ENCODE measurements around the gene ZKSCAN8. TPM values are rescaled to one million over a fixed set of nuclear protein-coding genes. Genes with fewer than 3 reads are reported as not detected.

The ZKSCAN8 gene
- total RNA-seq, 2 donors from 2014 or later: 29.8 to 32.0 TPM

GRCh38 chr6:28124350-28124970, 17.2 kb upstream of the ZKSCAN8 start, which contains the start of gene ZSCAN16:
Gene ZSCAN16, plus strand, starts transcription at chr6:28124609. Its CDS starts 835 bp downstream, at chr6:28125444.
- ATAC-seq (replicated peaks in 1 of 2): peak; percentile 99
- Mint-ChIP-seq H3K9me3 (no peaks in the 10 kb centered on the region), H3K27me3 (ENCODE audit: low read depth) (no peaks in the 10 kb centered on the region), H3K4me1 (ENCODE audit: low read depth) (peaks cover 56% of the 10 kb centered on the region), H3K4me3 (peak within 1 kb of the TSS; percentile 98 to 99), H3K27ac (peak within 1 kb of the TSS; percentile 99), H3K36me3 (ENCODE audit: insufficient read depth in 2 of 2) (peaks cover 6 to 30% of the 10 kb centered on the region in 2 donors)
- peak; percentile 81 to 83 for DNase-seq

GRCh38 chr6:28124971-28125353, 16.7 kb upstream of the ZKSCAN8 start:
- peak overlapping the region; percentile 98 to 99 for H3K4me3 Mint-ChIP-seq
- H3K4me1 Mint-ChIP-seq (ENCODE audit: low read depth): peaks cover 56% of the 10 kb centered on the region
- ATAC-seq (replicated peaks in 1 of 2) (peak; percentile 22 to 35), DNase-seq (no peak)
- H3K27ac Mint-ChIP-seq: peak overlapping the region; percentile 99
- peaks cover 6 to 33% of the 10 kb centered on the region in 2 donors for H3K36me3 Mint-ChIP-seq (ENCODE audit: insufficient read depth in 2 of 2)
- no peaks in the 10 kb centered on the region for H3K27me3 Mint-ChIP-seq (ENCODE audit: low read depth)
- H3K9me3 Mint-ChIP-seq: no peaks in the 10 kb centered on the region

- H3K4me1 Mint-ChIP-seq (ENCODE audit: low read depth): peaks cover 58% of the 10 kb centered on the region
- ATAC-seq (replicated peaks in 1 of 2): no peak
- no peaks in the 10 kb centered on the region for H3K27me3 Mint-ChIP-seq (ENCODE audit: low read depth)
- H3K4me3 Mint-ChIP-seq: peak overlapping the region; percentile 98 to 99
- no peak for DNase-seq
- no peaks in the 10 kb centered on the region for H3K9me3 Mint-ChIP-seq
- H3K27ac Mint-ChIP-seq: peak overlapping the region; percentile 99
- H3K36me3 Mint-ChIP-seq (ENCODE audit: insufficient read depth in 2 of 2): peaks cover 6 to 29% of the 10 kb centered on the region in 2 donors
Measured at GRCh38 chr6:28125401-28125800, 16.3 kb upstream of the ZKSCAN8 start.

GRCh38 chr6:28134015-28134414, 7.7 kb upstream of the ZKSCAN8 start:
- no peak for ATAC-seq (replicated peaks in 1 of 2)
- Mint-ChIP-seq H3K36me3 (ENCODE audit: insufficient read depth in 2 of 2) (peaks cover 5 to 12% of the 10 kb centered on the region in 2 donors), H3K4me1 (ENCODE audit: low read depth) (peaks cover 59% of the 10 kb centered on the region), H3K27ac (peak overlapping the region; percentile 70), H3K4me3 (peak overlapping the region; percentile 35 to 37), H3K9me3 (no peaks in the 10 kb centered on the region), H3K27me3 (ENCODE audit: low read depth) (no peaks in the 10 kb centered on the region)
- peak in 1 of 2 donors; percentile 21 for DNase-seq

- no peak for ATAC-seq (replicated peaks in 1 of 2)
- H3K4me3 Mint-ChIP-seq: peak overlapping the region in 1 of 2 donors; percentile 46
- H3K9me3 Mint-ChIP-seq: no peaks in the 10 kb centered on the region
- H3K36me3 Mint-ChIP-seq (ENCODE audit: insufficient read depth in 2 of 2): peaks cover 5 to 9% of the 10 kb centered on the region in 2 donors
- peak overlapping the region; percentile 11 for H3K27ac Mint-ChIP-seq
- DNase-seq: no peak
- no peaks in the 10 kb centered on the region for H3K27me3 Mint-ChIP-seq (ENCODE audit: low read depth)
- peaks cover 60% of the 10 kb centered on the region for H3K4me1 Mint-ChIP-seq (ENCODE audit: low read depth)
Measured at GRCh38 chr6:28134716-28135115, 7.0 kb upstream of the ZKSCAN8 start.

- Mint-ChIP-seq H3K27ac (peak overlapping the region; percentile 94), H3K27me3 (ENCODE audit: low read depth) (no peaks in the 10 kb centered on the region), H3K4me3 (peak overlapping the region; percentile 91 to 94), H3K36me3 (ENCODE audit: insufficient read depth in 2 of 2) (peaks cover 5 to 6% of the 10 kb centered on the region in 2 donors), H3K9me3 (no peaks in the 10 kb centered on the region), H3K4me1 (ENCODE audit: low read depth) (peaks cover 65% of the 10 kb centered on the region)
- ATAC-seq (replicated peaks in 1 of 2) (no peak), DNase-seq (no peak)
Measured at GRCh38 chr6:28135393-28135792, 6.3 kb upstream of the ZKSCAN8 start.

GRCh38 chr6:28136585-28137504, 4.8 kb upstream of the ZKSCAN8 start:
- Mint-ChIP-seq H3K4me1 (ENCODE audit: low read depth) (peaks cover 76% of the 10 kb centered on the region), H3K9me3 (no peaks in the 10 kb centered on the region), H3K27ac (peak overlapping the region; percentile 94), H3K36me3 (ENCODE audit: insufficient read depth in 2 of 2) (peaks cover 6 to 7% of the 10 kb centered on the region in 2 donors), H3K27me3 (ENCODE audit: low read depth) (no peaks in the 10 kb centered on the region), H3K4me3 (peak overlapping the region; percentile 91 to 94)
- peak; percentile 83 to 85 for DNase-seq
- peak; percentile 61 to 67 for ATAC-seq (replicated peaks in 1 of 2)

- H3K36me3 Mint-ChIP-seq (ENCODE audit: insufficient read depth in 2 of 2): peaks cover 6 to 7% of the 10 kb centered on the region in 2 donors
- no peaks in the 10 kb centered on the region for H3K27me3 Mint-ChIP-seq (ENCODE audit: low read depth)
- peak overlapping the region; percentile 94 for H3K27ac Mint-ChIP-seq
- peaks cover 76% of the 10 kb centered on the region for H3K4me1 Mint-ChIP-seq (ENCODE audit: low read depth)
- DNase-seq (peak in 1 of 2 donors; percentile 27), ATAC-seq (replicated peaks in 1 of 2) (peak; percentile 28 to 39)
- no peaks in the 10 kb centered on the region for H3K9me3 Mint-ChIP-seq
- peak overlapping the region; percentile 91 to 94 for H3K4me3 Mint-ChIP-seq
Measured at GRCh38 chr6:28137505-28137981, 4.1 kb upstream of the ZKSCAN8 start.

GRCh38 chr6:28139860-28140543, 1.7 kb upstream of the ZKSCAN8 start:
- DNase-seq (no peak), ATAC-seq (replicated peaks in 1 of 2) (no peak)
- Mint-ChIP-seq H3K27ac (peak overlapping the region; percentile 97), H3K36me3 (ENCODE audit: insufficient read depth in 2 of 2) (peaks cover 14 to 15% of the 10 kb centered on the region in 2 donors), H3K27me3 (ENCODE audit: low read depth) (no peaks in the 10 kb centered on the region), H3K4me1 (ENCODE audit: low read depth) (peaks cover 71% of the 10 kb centered on the region), H3K9me3 (no peaks in the 10 kb centered on the region), H3K4me3 (peak overlapping the region; percentile 95 to 97)

GRCh38 chr6:28140616-28141015, 1.1 kb upstream of the ZKSCAN8 start:
- Mint-ChIP-seq H3K4me1 (ENCODE audit: low read depth) (peaks cover 66% of the 10 kb centered on the region), H3K27me3 (ENCODE audit: low read depth) (no peaks in the 10 kb centered on the region), H3K9me3 (no peaks in the 10 kb centered on the region), H3K27ac (peak overlapping the region; percentile 97), H3K4me3 (peak overlapping the region; percentile 95 to 97), H3K36me3 (ENCODE audit: insufficient read depth in 2 of 2) (peaks cover 12 to 17% of the 10 kb centered on the region in 2 donors)
- ATAC-seq (replicated peaks in 1 of 2) (no peak), DNase-seq (no peak)

- Mint-ChIP-seq H3K4me3 (peak overlapping the region; percentile 95 to 97), H3K27ac (peak overlapping the region; percentile 97), H3K36me3 (ENCODE audit: insufficient read depth in 2 of 2) (peaks cover 10 to 13% of the 10 kb centered on the region in 2 donors), H3K4me1 (ENCODE audit: low read depth) (peaks cover 61% of the 10 kb centered on the region), H3K9me3 (no peaks in the 10 kb centered on the region), H3K27me3 (ENCODE audit: low read depth) (no peaks in the 10 kb centered on the region)
- DNase-seq: no peak
- no peak for ATAC-seq (replicated peaks in 1 of 2)
Measured at GRCh38 chr6:28142446-28142845, 763 bp downstream of the ZKSCAN8 start.

GRCh38 chr6:28145231-28145630, 3.5 kb downstream of the ZKSCAN8 start:
- Mint-ChIP-seq H3K9me3 (no peaks in the 10 kb centered on the region), H3K36me3 (ENCODE audit: insufficient read depth in 2 of 2) (peaks cover 20 to 28% of the 10 kb centered on the region in 2 donors), H3K4me3 (no peak overlapping the region), H3K27ac (no peak overlapping the region), H3K27me3 (ENCODE audit: low read depth) (no peaks in the 10 kb centered on the region), H3K4me1 (ENCODE audit: low read depth) (peaks cover 36% of the 10 kb centered on the region)
- ATAC-seq (replicated peaks in 1 of 2) (no peak), DNase-seq (no peak)
